ENCODE results near the gene HSDL1. TPM values are rescaled to one million over a fixed set of nuclear protein-coding genes. Genes with fewer than 3 reads are reported as not detected.

HSDL1 gene
- total and polyA plus RNA-seq, 2 experiments from 2014 or later, result 10.8 to 17.0 TPM

- WGBS, 2 experiments (ENCODE audit: low coverage in 1 of 2, low lambda C conversion rate in 2 of 2, missing lambda C conversion rate in 2 of 2), result 81 to 84% methylated on average over 10 of the region's 10 CpGs
- no peaks in the 10 kb centered on the region for H3K9me2 ChIP-seq (ENCODE audit: insufficient read depth)
- no peaks in the 10 kb centered on the region for H3K4me1 ChIP-seq (ENCODE audit: insufficient read depth)
- DNase-seq, result no peak
- H3K4me2 ChIP-seq (ENCODE audit: unreplicated experiment), result no peak overlapping the region
- H3K79me2 ChIP-seq (ENCODE audit: insufficient read depth), result peaks cover 8% of the 10 kb centered on the region
- H3K4me3 ChIP-seq, result no peak overlapping the region
- H3K9me3 ChIP-seq (ENCODE audit: low read depth), result no peaks in the 10 kb centered on the region
- H3F3A ChIP-seq (ENCODE audit: insufficient read depth), result no peaks in the 10 kb centered on the region
- no peak overlapping the region for H3K9ac ChIP-seq
- no peaks in the 10 kb centered on the region for H3K27me3 ChIP-seq (replicated peaks; ENCODE audit: insufficient read depth)
- no peak overlapping the region for H3K27ac ChIP-seq
- H4K20me1 ChIP-seq (ENCODE audit: insufficient read depth), result no peaks in the 10 kb centered on the region
- TF ChIP-seq EZH2phosphoT487 (IDR thresholded peaks at IDR 0.05; ENCODE audit: insufficient read depth, low read depth) (no peak), EZH2 (IDR thresholded peaks at IDR 0.05; ENCODE audit: insufficient read depth, poor library complexity, severe bottlenecking) (no peak)
- in situ Hi-C loops (cut with MboI), result no loop called here
- H3K36me3 ChIP-seq (ENCODE audit: low read depth), result peaks cover 48% of the 10 kb centered on the region
- no peak overlapping the region for H2AFZ ChIP-seq
Measured at GRCh38 chr16:84091460-84091859, 53.5 kb downstream of the HSDL1 start.

- H4K20me1 ChIP-seq (ENCODE audit: insufficient read depth), result no peaks in the 10 kb centered on the region
- H3K9ac ChIP-seq, result no peak overlapping the region
- H3K9me2 ChIP-seq (ENCODE audit: insufficient read depth), result no peaks in the 10 kb centered on the region
- H3F3A ChIP-seq (ENCODE audit: insufficient read depth), result no peaks in the 10 kb centered on the region
- in situ Hi-C loops (cut with MboI), result no loop called here
- H3K27ac ChIP-seq, result no peak overlapping the region
- no peak overlapping the region for H3K4me2 ChIP-seq (ENCODE audit: unreplicated experiment)
- TF ChIP-seq EZH2 (IDR thresholded peaks at IDR 0.05; ENCODE audit: insufficient read depth, poor library complexity, severe bottlenecking) (no peak), EZH2phosphoT487 (IDR thresholded peaks at IDR 0.05; ENCODE audit: insufficient read depth, low read depth) (no peak)
- no peak for DNase-seq
- no peaks in the 10 kb centered on the region for H3K4me1 ChIP-seq (ENCODE audit: insufficient read depth)
- no peak overlapping the region for H3K4me3 ChIP-seq
- H3K79me2 ChIP-seq (ENCODE audit: insufficient read depth), result 0 out of 2 replicates have a peak, but pooled peaks cover 4% of the 10 kb centered on the region
- peaks cover 43% of the 10 kb centered on the region for H3K36me3 ChIP-seq (ENCODE audit: low read depth)
- 87 to 88% methylated on average over 9 of the region's 9 CpGs for WGBS, 2 experiments (ENCODE audit: low coverage in 1 of 2, low lambda C conversion rate in 2 of 2, missing lambda C conversion rate in 2 of 2)
- no peaks in the 10 kb centered on the region for H3K27me3 ChIP-seq (replicated peaks; ENCODE audit: insufficient read depth)
- no peaks in the 10 kb centered on the region for H3K9me3 ChIP-seq (ENCODE audit: low read depth)
- no peak overlapping the region for H2AFZ ChIP-seq
Measured at GRCh38 chr16:84090211-84090610, 54.8 kb downstream of the HSDL1 start.

GRCh38 chr16:84088695-84089395, 56.1 kb downstream of the HSDL1 start:
- in situ Hi-C loops (cut with MboI), result no loop called here

GRCh38 chr16:84087466-84088151, 57.4 kb downstream of the HSDL1 start:
- no peak overlapping the region for H3K4me2 ChIP-seq (ENCODE audit: unreplicated experiment)
- H3K4me1 ChIP-seq (ENCODE audit: insufficient read depth), result no peaks in the 10 kb centered on the region
- H4K20me1 ChIP-seq (ENCODE audit: insufficient read depth), result no peaks in the 10 kb centered on the region; the same call in 1 of the 2 replicates
- DNase-seq, result no peak
- no peak overlapping the region for H3K4me3 ChIP-seq
- H3K9ac ChIP-seq, result no peak overlapping the region
- WGBS, 2 experiments (ENCODE audit: low coverage in 1 of 2, low lambda C conversion rate in 2 of 2, missing lambda C conversion rate in 2 of 2), result 89 to 91% methylated on average over 11 of the region's 11 CpGs
- H3K9me3 ChIP-seq (ENCODE audit: low read depth), result no peaks in the 10 kb centered on the region
- TF ChIP-seq EZH2 (IDR thresholded peaks at IDR 0.05; ENCODE audit: insufficient read depth, poor library complexity, severe bottlenecking) (no peak), EZH2phosphoT487 (IDR thresholded peaks at IDR 0.05; ENCODE audit: insufficient read depth, low read depth) (no peak)
- no peaks in the 10 kb centered on the region for H3K79me2 ChIP-seq (ENCODE audit: insufficient read depth)
- no peaks in the 10 kb centered on the region for H3K9me2 ChIP-seq (ENCODE audit: insufficient read depth)
- H3K36me3 ChIP-seq (ENCODE audit: low read depth), result peaks cover 41% of the 10 kb centered on the region
- no peak overlapping the region for H2AFZ ChIP-seq
- no peak overlapping the region for H3K27ac ChIP-seq
- no peaks in the 10 kb centered on the region for H3K27me3 ChIP-seq (replicated peaks; ENCODE audit: insufficient read depth)
- no peaks in the 10 kb centered on the region for H3F3A ChIP-seq (ENCODE audit: insufficient read depth)
- in situ Hi-C loops (cut with MboI), result no loop called here

More at GRCh38 chr16:84088695-84089395, 56.1 kb downstream of the HSDL1 start:
- no peaks in the 10 kb centered on the region for H3K79me2 ChIP-seq (ENCODE audit: insufficient read depth)
- H3K36me3 ChIP-seq (ENCODE audit: low read depth), result peaks cover 45% of the 10 kb centered on the region
- 74 to 76% methylated on average over 15 of the region's 15 CpGs for WGBS, 2 experiments (ENCODE audit: low coverage in 1 of 2, low lambda C conversion rate in 2 of 2, missing lambda C conversion rate in 2 of 2)
- H3K27ac ChIP-seq, result no peak overlapping the region
- H3K4me1 ChIP-seq (ENCODE audit: insufficient read depth), result no peaks in the 10 kb centered on the region
- H3K4me2 ChIP-seq (ENCODE audit: unreplicated experiment), result no peak overlapping the region
- H3K9ac ChIP-seq, result no peak overlapping the region
- no peaks in the 10 kb centered on the region; the same call in 1 of the 2 replicates for H4K20me1 ChIP-seq (ENCODE audit: insufficient read depth)
- no peak for TF ChIP-seq EZH2 (IDR thresholded peaks at IDR 0.05; ENCODE audit: insufficient read depth, poor library complexity, severe bottlenecking)
- TF ChIP-seq EZH2phosphoT487 (IDR thresholded peaks at IDR 0.05; ENCODE audit: insufficient read depth, low read depth), result no peak
- peak; percentile 11 for DNase-seq
- no peak overlapping the region for H3K4me3 ChIP-seq
- no peaks in the 10 kb centered on the region for H3K27me3 ChIP-seq (replicated peaks; ENCODE audit: insufficient read depth)
- no peak overlapping the region for H2AFZ ChIP-seq
- H3K9me2 ChIP-seq (ENCODE audit: insufficient read depth), result no peaks in the 10 kb centered on the region
- no peaks in the 10 kb centered on the region for H3K9me3 ChIP-seq (ENCODE audit: low read depth)
- no peaks in the 10 kb centered on the region for H3F3A ChIP-seq (ENCODE audit: insufficient read depth)

All from GM23248 (cell line).